Astrocyte of the cerebellum (primary cell): ENCODE measurements around the gene PLAAT3.

Source experiments
- DNase-seq: peaks from one replicate; pipeline ENCODE4 v3.0.0-alpha.2; 2011; ENCODE audit warnings: low read depth
- H3K4me3 ChIP-seq: 2 replicates; pipeline ENCODE4 v1.5.1; 2011; ENCODE audit warnings: mild to moderate bottlenecking, low read depth, low read length, moderate library complexity
- CTCF ChIP-seq: IDR thresholded peaks from 2 replicates; pipeline ENCODE4 v1.5.1; 2012; ENCODE audit warnings: low read length, low read depth, moderate library complexity, mild to moderate bottlenecking; ENCODE audit errors: missing control alignments
- in situ Hi-C: cut with HindIII; loops from 2 replicates; pipeline ENCODE4 v1.10.0; 2017; ENCODE audit warnings: low sequenced_read_pairs

PLAAT3 gene

GRCh38 chr11:63614136-63614671 is at the start of gene PLAAT3:
PLAAT3 (minus strand) TSS chr11:63614433; CDS start chr11:63614014, 419 bp downstream.
- in situ Hi-C loops: no loop called here
- no peak for TF ChIP-seq CTCF
- no peak for DNase-seq

GRCh38 chr11:63663809-63664208 is 49.6 kb upstream of the PLAAT3 start:
- TF ChIP-seq CTCF: no peak
- no peak overlapping the region for H3K4me3 ChIP-seq
- in situ Hi-C loops: loop anchor here (5.0 kb wide), 1 partner anchor 53 kb away; no protein-coding TSS in a partner anchor
- no peak for DNase-seq

More at GRCh38 chr11:63614136-63614671, at the start of gene PLAAT3:
- H3K4me3 ChIP-seq: peak within 1 kb of the TSS; percentile 75

GRCh38 chr11:63660972-63661371 is 46.7 kb upstream of the PLAAT3 start:
- no peak overlapping the region for H3K4me3 ChIP-seq
- in situ Hi-C loops: loop anchor here (5.0 kb wide), 1 partner anchor 56 kb away; no protein-coding TSS in a partner anchor
- DNase-seq: no peak
- no peak for TF ChIP-seq CTCF

GRCh38 chr11:63652671-63653070 is 38.4 kb upstream of the PLAAT3 start:
- no peak for TF ChIP-seq CTCF
- H3K4me3 ChIP-seq: no peak overlapping the region
- DNase-seq: no peak
- in situ Hi-C loops: no loop called here

GRCh38 chr11:63643205-63643604 is 29.0 kb upstream of the PLAAT3 start:
- TF ChIP-seq CTCF: no peak
- in situ Hi-C loops: no loop called here
- DNase-seq: no peak
- H3K4me3 ChIP-seq: no peak overlapping the region

GRCh38 chr11:63641727-63642126 is 27.5 kb upstream of the PLAAT3 start:
- in situ Hi-C loops: no loop called here
- H3K4me3 ChIP-seq: no peak overlapping the region
- peak; percentile 13 for TF ChIP-seq CTCF
- DNase-seq: peak; percentile 11
